Activated T-cell treated with anti-CD3 and anti-CD28 coated beads, Interleukin-2, amount 50 U/mL, for 72 hours (primary cell): ENCODE measurements around the gene LARP1B. TPM values are rescaled to one million over a fixed set of nuclear protein-coding genes. Genes with fewer than 3 reads are reported as not detected.
"Not testable (repeated sequence)": the region's sequence is repeated elsewhere in the genome, so short reads cannot be mapped to it uniquely, and the experiment has no call there.

Experiments used
- ATAC-seq, 2 donors: fragments of 150-1000 bp; cut with Tn5 transposase; replicated peaks in 1 of 2; 2 replicates each; pipeline ENCODE4 v1.10.0; 2021; ENCODE audit warnings: moderate library complexity in 2 of 2, mild to moderate bottlenecking in 1 of 2
- DNase-seq, 2 donors: peaks; one replicate each; pipeline ENCODE4 v3.0.0; 2021 to 2022; ENCODE audit warnings: mixed read lengths in 1 of 2
- H3K27ac Mint-ChIP-seq: one replicate; pipeline ENCODE4 v1.8.0; 2022; ENCODE audit warnings: mild to moderate bottlenecking, moderate library complexity, mixed read lengths
- H3K27me3 Mint-ChIP-seq: one replicate; pipeline ENCODE4 v1.8.0; 2022; ENCODE audit warnings: low read depth, mixed read lengths
- H3K36me3 Mint-ChIP-seq, 2 donors: one replicate each; pipeline ENCODE4 v1.8.0; 2022; ENCODE audit warnings: mixed read lengths in 2 of 2, mild to moderate bottlenecking in 1 of 2; ENCODE audit not compliant: insufficient read depth in 2 of 2
- H3K4me1 Mint-ChIP-seq: one replicate; pipeline ENCODE4 v1.8.0; 2022; ENCODE audit warnings: low read depth, mixed read lengths
- H3K4me3 Mint-ChIP-seq, 2 donors: one replicate each; pipeline ENCODE4 v1.8.0; 2022; ENCODE audit warnings: mild to moderate bottlenecking in 2 of 2, mixed read lengths in 2 of 2, moderate library complexity in 2 of 2
- H3K9me3 Mint-ChIP-seq, 2 donors: one replicate each; pipeline ENCODE4 v1.8.0; 2022; ENCODE audit warnings: mixed read lengths in 2 of 2
- total RNA-seq, 2 donors: library from RNA; stranded (reverse); gene quantifications; one replicate each; pipeline ENCODE4 v1.2.3, GENCODE V29; 2022

The LARP1B gene
- total RNA-seq, 2 donors from 2014 or later: 25.0 to 26.7 TPM

DNA sequence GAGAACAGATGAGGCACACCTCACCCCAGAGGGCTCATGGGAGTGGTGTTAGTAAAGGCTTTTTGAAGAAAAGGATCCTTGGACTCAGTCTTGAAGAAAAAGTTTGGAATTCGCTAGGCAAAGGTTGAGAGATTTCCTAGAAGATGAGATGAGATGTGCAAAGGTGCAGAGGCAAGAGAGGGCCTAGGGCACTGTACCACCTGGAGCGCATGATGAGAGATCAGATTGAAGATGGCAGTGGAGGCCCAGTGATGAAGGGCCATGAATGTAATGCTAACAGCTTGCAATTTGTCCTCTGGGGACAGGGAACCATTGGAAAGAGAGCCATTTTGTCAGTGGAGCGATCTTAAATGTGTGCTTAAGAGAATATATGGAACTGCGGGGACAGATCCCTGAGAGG, 181.5 kb downstream of the LARP1B start:
- no peak for ATAC-seq
- no peaks in the 10 kb centered on the region for H3K36me3 Mint-ChIP-seq
- no peaks in the 10 kb centered on the region for H3K4me1 Mint-ChIP-seq
- no peak for DNase-seq
- peaks cover 33% of the 10 kb centered on the region for H3K27me3 Mint-ChIP-seq
- no peak overlapping the region for H3K27ac Mint-ChIP-seq
- H3K9me3 Mint-ChIP-seq: peaks cover 2 to 3% of the 10 kb centered on the region in 2 donors
- no peak overlapping the region for H3K4me3 Mint-ChIP-seq

DNA sequence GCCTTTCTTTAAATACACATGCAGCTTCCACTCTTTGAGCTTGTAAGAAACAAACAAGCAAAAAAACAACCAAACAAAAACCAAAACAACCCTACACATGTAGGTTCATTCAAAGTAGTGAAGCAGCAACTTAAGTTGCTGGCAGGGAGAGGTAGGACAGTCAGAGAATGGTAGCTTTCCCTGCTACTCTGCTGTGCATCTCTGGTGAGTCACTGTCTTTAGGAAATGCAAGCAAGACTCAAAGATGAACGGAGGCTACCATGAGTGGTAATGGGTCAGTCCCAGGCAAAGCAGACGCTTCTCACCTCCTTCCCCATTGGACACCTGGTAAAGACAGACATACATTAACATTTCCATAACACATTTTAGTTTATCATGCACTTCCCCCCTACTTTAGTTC, 183.3 kb downstream of the LARP1B start:
- ATAC-seq: no peak
- Mint-ChIP-seq H3K4me3 (no peak overlapping the region), H3K27me3 (peaks cover 26% of the 10 kb centered on the region), H3K36me3 (peaks cover 0 to 2% of the 10 kb centered on the region in 2 donors), H3K9me3 (peaks cover 3 to 4% of the 10 kb centered on the region in 2 donors), H3K27ac (no peak overlapping the region), H3K4me1 (no peaks in the 10 kb centered on the region)
- DNase-seq: no peak

DNA sequence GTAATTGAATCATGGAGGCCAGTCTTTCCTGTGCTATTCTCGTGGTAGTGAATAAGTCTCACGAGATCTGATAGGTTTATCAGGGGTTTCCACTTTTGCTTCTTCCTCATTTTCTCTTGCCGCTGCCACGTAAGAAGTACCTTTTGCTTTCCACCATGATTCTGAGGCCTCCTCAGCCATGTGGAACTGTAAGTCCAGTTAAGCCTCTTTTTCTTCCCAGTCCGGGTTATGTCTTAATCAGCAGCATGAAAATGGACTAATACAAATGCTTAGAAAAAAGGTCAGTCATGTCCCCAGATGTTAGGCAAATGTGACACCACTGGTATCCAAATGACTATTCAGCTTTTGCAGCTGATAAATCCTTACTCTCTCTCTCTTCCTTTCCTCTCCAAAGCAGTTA, 184.3 kb downstream of the LARP1B start:
- not testable (repeated sequence) for H3K4me3 Mint-ChIP-seq, ATAC-seq, H3K27ac Mint-ChIP-seq, H3K36me3 Mint-ChIP-seq, H3K9me3 Mint-ChIP-seq, DNase-seq, H3K4me1 Mint-ChIP-seq
- H3K27me3 Mint-ChIP-seq: peaks cover 26% of the 10 kb centered on the region

DNA sequence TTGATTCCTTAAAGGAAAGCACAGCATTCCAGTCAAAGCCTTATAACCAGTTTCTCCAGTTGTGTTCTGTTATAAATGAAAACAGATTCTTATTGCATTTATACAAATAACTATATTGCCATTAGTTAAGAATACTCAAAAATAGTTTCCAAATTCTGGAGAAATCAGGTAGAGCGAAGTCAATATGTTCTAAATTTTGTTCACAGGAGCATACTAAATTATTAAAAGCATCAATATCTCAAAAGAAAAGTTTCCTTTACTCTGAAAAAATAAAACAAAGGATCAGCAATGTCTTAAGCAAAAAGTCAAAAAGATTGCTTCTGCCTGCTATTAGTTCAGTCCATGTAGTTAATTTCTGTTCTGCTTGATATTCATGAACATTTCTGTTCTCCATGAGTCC, 186.8 kb downstream of the LARP1B start:
- H3K9me3 Mint-ChIP-seq: peaks cover 3 to 4% of the 10 kb centered on the region in 2 donors
- H3K36me3 Mint-ChIP-seq: peaks cover 2% of the 10 kb centered on the region in 2 donors
- no peaks in the 10 kb centered on the region for H3K4me1 Mint-ChIP-seq
- no peak overlapping the region for H3K27ac Mint-ChIP-seq
- no peak overlapping the region for H3K4me3 Mint-ChIP-seq
- no peak for ATAC-seq
- no peak for DNase-seq
- H3K27me3 Mint-ChIP-seq: peaks cover 14% of the 10 kb centered on the region

DNA sequence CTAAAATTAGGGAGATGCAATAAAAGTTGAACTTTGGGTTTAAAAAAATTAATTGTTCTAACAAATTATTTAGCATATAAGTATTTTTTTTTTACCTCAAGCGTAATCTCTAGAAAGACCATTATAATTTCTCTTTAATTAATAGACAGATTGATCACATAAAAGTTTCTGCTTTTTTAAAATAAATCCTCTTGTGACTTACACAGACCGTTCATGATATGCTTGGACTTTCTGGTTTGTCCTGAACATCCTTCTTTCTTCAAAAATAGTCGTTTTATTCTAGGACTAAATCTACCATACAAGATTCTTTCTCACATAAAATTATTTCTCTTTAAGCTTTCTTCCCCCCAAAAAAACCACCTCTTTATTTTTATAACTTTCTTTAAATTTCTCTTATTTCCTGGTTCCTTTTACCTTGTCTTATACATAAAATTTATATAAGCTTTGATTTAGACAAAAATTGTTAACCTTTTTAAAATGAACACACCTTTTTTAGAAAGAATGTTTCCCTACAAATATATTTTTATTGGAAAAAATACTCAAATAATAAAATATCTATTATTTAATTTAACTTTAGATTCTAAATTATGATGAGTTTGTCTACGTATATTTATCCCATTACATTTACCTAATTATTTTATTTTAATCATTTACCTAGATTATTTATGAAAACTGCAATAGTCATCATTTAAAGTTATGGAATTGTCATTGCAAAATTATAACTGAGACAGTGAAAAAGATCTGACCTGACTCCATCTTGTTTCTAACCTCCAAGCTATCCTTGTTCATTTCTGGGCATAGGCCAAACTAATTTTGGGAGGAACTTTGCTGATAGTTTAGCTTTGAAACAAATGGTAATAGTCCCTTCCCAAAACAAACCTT, 188.9 kb downstream of the LARP1B start:
- Mint-ChIP-seq H3K9me3 (peaks cover 3 to 4% of the 10 kb centered on the region in 2 donors), H3K27ac (no peak overlapping the region), H3K36me3 (peaks cover 2% of the 10 kb centered on the region in 2 donors), H3K27me3 (peaks cover 12% of the 10 kb centered on the region), H3K4me3 (no peak overlapping the region), H3K4me1 (no peaks in the 10 kb centered on the region)
- ATAC-seq: no peak
- DNase-seq: no peak

DNA sequence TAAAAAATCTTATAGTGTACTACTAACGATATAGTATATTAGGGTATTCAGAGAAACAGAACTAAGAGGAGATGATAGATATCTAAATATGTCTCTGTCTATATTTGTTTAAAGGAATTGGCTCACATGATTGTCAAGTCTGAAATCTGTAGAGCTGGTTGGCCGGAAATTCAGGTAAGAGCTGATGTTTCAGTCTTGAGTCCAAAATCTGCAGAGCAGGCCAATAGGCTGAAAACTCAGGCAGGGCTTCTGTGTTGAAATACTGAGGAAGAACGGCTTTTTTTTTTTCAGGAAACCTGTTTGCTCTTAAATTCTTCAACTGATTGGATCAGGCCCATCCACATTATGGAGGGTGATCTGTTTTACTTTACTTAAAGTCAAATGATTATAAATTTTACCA, 194.8 kb downstream of the LARP1B start:
- H3K4me3 Mint-ChIP-seq: no peak overlapping the region
- no peaks in the 10 kb centered on the region for H3K9me3 Mint-ChIP-seq
- DNase-seq (no peak), ATAC-seq (no peak)
- H3K36me3 Mint-ChIP-seq: peaks cover 0 to 1% of the 10 kb centered on the region in 2 donors
- H3K4me1 Mint-ChIP-seq: no peaks in the 10 kb centered on the region
- no peak overlapping the region for H3K27ac Mint-ChIP-seq
- peaks cover 7% of the 10 kb centered on the region for H3K27me3 Mint-ChIP-seq

DNA sequence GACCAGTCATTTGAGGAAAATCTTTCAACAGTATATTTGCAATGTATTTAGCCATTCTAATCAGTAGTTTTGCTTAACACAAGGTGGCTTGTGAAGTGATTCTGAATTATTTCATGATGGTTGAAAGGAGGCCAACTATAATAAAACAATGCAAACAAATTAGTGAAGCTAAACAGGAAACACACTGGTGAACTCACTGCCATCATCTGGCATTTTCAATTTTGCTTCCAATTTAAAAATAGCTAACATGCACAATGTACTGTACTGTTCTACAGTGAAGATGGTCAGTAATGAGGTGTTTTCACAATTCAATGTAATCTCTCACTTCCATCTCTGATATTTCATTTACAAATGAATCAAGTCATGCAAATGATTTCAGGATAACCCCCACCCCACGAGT, 195.4 kb downstream of the LARP1B start:
- peaks cover 0 to 1% of the 10 kb centered on the region in 2 donors for H3K36me3 Mint-ChIP-seq
- H3K4me1 Mint-ChIP-seq: no peaks in the 10 kb centered on the region
- ATAC-seq (no peak), DNase-seq (no peak)
- peaks cover 7% of the 10 kb centered on the region for H3K27me3 Mint-ChIP-seq
- H3K4me3 Mint-ChIP-seq: no peak overlapping the region
- no peak overlapping the region for H3K27ac Mint-ChIP-seq
- H3K9me3 Mint-ChIP-seq: no peaks in the 10 kb centered on the region

DNA sequence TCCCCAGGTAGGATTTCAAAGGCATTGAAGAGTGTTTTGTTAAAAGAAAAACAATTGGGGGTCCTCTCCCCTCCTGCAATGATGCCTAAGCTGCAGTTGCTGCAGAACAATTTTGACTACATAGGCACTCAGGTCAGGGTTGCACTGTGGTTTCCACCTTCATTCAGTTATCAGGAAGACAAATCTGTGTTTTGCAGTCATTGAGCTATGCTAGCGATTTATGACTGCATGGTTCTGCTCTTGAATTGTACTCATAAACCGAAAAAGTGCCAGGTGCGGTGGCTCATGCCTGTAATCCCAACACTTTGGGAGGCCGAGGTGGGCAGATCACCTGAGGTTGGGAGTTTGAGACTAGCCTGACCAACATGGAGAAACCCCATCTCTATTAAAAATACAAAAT, 197.1 kb downstream of the LARP1B start:
- H3K4me1 Mint-ChIP-seq, DNase-seq, H3K9me3 Mint-ChIP-seq, H3K4me3 Mint-ChIP-seq, H3K27ac Mint-ChIP-seq, ATAC-seq, H3K36me3 Mint-ChIP-seq, H3K27me3 Mint-ChIP-seq: not testable (repeated sequence)

DNA sequence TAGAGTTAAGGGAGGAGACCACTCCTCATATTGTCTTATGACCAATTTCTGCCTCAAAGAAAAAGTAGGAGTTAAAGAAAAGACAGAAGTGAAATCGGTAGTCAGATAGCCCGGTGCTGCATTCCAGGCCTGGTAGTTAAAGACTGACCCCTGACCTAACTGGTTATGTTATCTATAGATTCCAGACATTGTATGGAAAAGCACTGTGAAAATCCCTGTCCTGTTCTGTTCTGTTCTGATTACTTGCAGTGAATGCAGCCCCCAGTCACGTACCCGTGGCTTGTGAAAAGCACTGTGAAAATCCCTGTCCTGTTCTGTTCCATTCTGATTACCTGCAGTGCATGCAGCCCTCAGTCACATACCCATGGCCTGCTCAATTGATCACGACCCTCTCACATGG, 198.8 kb downstream of the LARP1B start:
- not testable (repeated sequence) for H3K4me3 Mint-ChIP-seq, H3K4me1 Mint-ChIP-seq, H3K27ac Mint-ChIP-seq, DNase-seq, ATAC-seq, H3K36me3 Mint-ChIP-seq, H3K27me3 Mint-ChIP-seq, H3K9me3 Mint-ChIP-seq

Other genes starting within 250 kb of the LARP1B start
- 10 to 100 TPM; 44.7 to 51.0 TPM for gene PLK4, start 180.4 kb upstream of the LARP1B start, total RNA-seq
- 10 to 100 TPM; 19.3 to 21.2 TPM for gene MFSD8, start 96.1 kb upstream of the LARP1B start, total RNA-seq
- gene ABHD18, start 95.9 kb upstream of the LARP1B start, total RNA-seq: 10 to 100 TPM; 21.7 to 28.0 TPM
- gene PGRMC2, start 226.5 kb downstream of the LARP1B start, total RNA-seq: 10 to 100 TPM; 37.0 to 41.0 TPM